CD4-positive, alpha-beta T cell (primary cell): ENCODE measurements around the gene OSBPL5. TPM values are rescaled to one million over a fixed set of nuclear protein-coding genes. Genes with fewer than 3 reads are reported as not detected.

Experiments
- ATAC-seq: fragments of 200-7000 bp; cut with Tn5 transposase; one replicate; pipeline ENCODE4 v1.10.0; 2022; ENCODE audit warnings: mild to moderate bottlenecking; ENCODE audit not compliant: poor library complexity
- CTCF ChIA-PET: fragments of 350-600 bp; sonication (Branson Sonifier 250); formaldehyde crosslinking; loops from one replicate; lab custom pipeline; 2021; ENCODE audit warnings: antibody characterized with exemption, inconsistent platforms; lab: Charles Lee
- POLR2A ChIA-PET: fragments of 350-600 bp; sonication (Branson Sonifier 250); formaldehyde crosslinking; loops from one replicate; lab custom pipeline; 2021; ENCODE audit warnings: antibody characterized with exemption, inconsistent platforms; lab: Charles Lee
- DNase-seq, 14 experiments: peaks; one replicate each; pipeline ENCODE4 v3.0.0-alpha.2; 2013 to 2020; ENCODE audit warnings: mixed read lengths in 2 of 14
- H3K27ac ChIP-seq, 2 donors: one replicate each; pipeline versions ENCODE4 v1.5.1 to v1.7.0; 2013; ENCODE audit warnings: low read length in 2 of 2, low read depth in 1 of 2, mild to moderate bottlenecking in 1 of 2
- H3K27me3 ChIP-seq, 2 experiments: 1 replicate in 1 of 2; 2 replicates in 1 of 2; pipeline versions ENCODE4 v1.6.1 to v1.7.0; 2013; ENCODE audit warnings: low read length in 2 of 2, control low read depth in 1 of 2, mild to moderate bottlenecking in 1 of 2, moderate library complexity in 1 of 2; ENCODE audit not compliant: insufficient read depth in 2 of 2, control insufficient read depth in 1 of 2
- H3K36me3 ChIP-seq: one replicate; pipeline ENCODE4 v1.6.1; 2013; ENCODE audit warnings: low read length, control low read depth; ENCODE audit not compliant: insufficient read depth
- H3K4me1 ChIP-seq: one replicate; pipeline ENCODE4 v1.6.1; 2013; ENCODE audit warnings: low read length, control low read depth; ENCODE audit not compliant: insufficient read depth
- H3K4me3 ChIP-seq: one replicate; pipeline ENCODE4 v1.5.1; 2013; ENCODE audit warnings: mild to moderate bottlenecking, low read length, moderate library complexity
- H3K9me3 ChIP-seq, 2 experiments: 1 replicate in 1 of 2; 2 replicates in 1 of 2; pipeline versions ENCODE4 v1.6.1 to v1.7.0; 2013; ENCODE audit warnings: low read length in 2 of 2, mild to moderate bottlenecking in 2 of 2, control low read depth in 1 of 2, moderate library complexity in 1 of 2; ENCODE audit not compliant: control insufficient read depth in 1 of 2, insufficient read depth in 1 of 2
- H3K27ac Mint-ChIP-seq: one replicate; pipeline ENCODE4 v1.8.0; 2020; ENCODE audit warnings: mixed read lengths
- H3K27me3 Mint-ChIP-seq: one replicate; pipeline ENCODE4 v1.8.0; 2021; ENCODE audit warnings: mixed read lengths
- H3K36me3 Mint-ChIP-seq: one replicate; pipeline ENCODE4 v1.8.0; 2021; ENCODE audit warnings: low read depth, mixed read lengths
- H3K4me1 Mint-ChIP-seq: one replicate; pipeline ENCODE4 v1.8.0; 2021; ENCODE audit warnings: low read depth, mixed read lengths
- H3K4me3 Mint-ChIP-seq: one replicate; pipeline ENCODE4 v1.8.0; 2020; ENCODE audit warnings: mild to moderate bottlenecking, mixed read lengths
- H3K9me3 Mint-ChIP-seq: one replicate; pipeline ENCODE4 v1.8.0; 2020; ENCODE audit warnings: mixed read lengths
- intact Hi-C, 2 experiments: fragments of 100-400 bp; cut with DNase I in 1 of 2; cut with micrococcal nuclease in 1 of 2; formaldehyde crosslinking; loops; one replicate each; pipeline versions ENCODE4 v1.15.1 to v1.9.0; 2023 to 2025; cut with DNase I, micrococcal nuclease
- total RNA-seq, 174 experiments: library from RNA in 2 of 174; stranded (reverse) in 2 of 174; gene quantifications; one replicate each; pipeline ENCODE4 v1.2.3 and lab custom pipeline; 2021 to 2026
- TF ChIP-seq, protein P1 (sequence below): fragments of 200-600 bp; IDR thresholded peaks from one replicate; pipeline ENCODE4 v1.8.0; 2022; ENCODE audit warnings: antibody characterized with exemption, mild to moderate bottlenecking

The OSBPL5 gene
- total RNA-seq, 2 experiments from 2014 or later = 6.7 to 9.1 TPM

DNA sequence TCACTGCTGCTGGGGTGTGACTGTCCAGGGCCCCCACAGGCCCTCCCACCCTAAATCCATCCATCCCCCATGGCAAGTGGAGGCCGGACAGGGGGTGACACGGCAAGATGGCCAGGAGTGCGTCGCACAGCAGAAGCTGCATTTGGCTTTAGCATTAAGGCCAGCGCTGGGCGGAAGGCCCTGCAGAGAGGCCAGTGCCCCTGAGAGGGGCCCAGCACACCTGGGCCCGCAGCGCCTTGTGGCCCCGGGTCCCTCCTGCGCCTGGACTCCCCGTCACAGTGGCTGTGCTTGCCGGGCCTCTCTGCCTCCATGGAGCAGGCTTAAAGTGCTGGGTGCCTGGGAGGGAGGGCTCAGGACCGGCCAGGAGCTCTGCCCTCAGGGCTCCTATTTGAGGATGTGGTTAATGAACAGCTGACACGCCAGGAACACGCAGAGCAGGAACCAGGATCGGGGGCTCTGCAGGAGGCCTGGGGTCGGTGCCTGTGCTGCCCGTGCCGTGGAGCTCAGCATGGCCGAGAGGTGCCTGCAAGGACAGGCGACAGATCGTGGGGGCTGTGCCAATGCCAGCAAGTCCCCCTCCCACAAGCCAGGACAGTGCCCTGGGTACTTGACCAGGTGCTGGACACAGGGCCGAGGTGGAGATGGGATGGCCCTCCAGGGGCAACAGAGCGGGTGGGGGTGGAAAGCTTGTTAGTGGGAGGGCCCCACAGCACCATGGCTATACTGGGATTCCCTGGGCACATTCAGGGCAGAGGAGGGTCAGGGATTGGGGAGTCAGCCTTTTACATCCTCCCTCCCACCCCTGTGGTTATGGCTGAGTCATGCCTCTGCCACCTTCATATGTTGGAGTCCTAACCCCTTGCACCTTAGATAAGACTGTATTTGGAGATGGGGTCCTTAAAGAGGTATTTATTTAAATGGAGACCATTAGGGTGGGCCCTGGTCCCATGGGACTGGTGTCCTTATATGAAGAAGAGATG lies 77.0 kb downstream of the OSBPL5 start:
- no peaks in the 10 kb centered on the region for H3K9me3 Mint-ChIP-seq
- Histone ChIP-seq H3K9me3 (peaks cover 0 to 8% of the 10 kb centered on the region in 2 experiments), H3K36me3 (no peaks in the 10 kb centered on the region), H3K4me1 (peaks cover 6% of the 10 kb centered on the region), H3K27ac (no peak overlapping the region), H3K27me3 (no peaks in the 10 kb centered on the region), H3K4me3 (no peak overlapping the region)
- TF ChIP-seq, protein P1, sequence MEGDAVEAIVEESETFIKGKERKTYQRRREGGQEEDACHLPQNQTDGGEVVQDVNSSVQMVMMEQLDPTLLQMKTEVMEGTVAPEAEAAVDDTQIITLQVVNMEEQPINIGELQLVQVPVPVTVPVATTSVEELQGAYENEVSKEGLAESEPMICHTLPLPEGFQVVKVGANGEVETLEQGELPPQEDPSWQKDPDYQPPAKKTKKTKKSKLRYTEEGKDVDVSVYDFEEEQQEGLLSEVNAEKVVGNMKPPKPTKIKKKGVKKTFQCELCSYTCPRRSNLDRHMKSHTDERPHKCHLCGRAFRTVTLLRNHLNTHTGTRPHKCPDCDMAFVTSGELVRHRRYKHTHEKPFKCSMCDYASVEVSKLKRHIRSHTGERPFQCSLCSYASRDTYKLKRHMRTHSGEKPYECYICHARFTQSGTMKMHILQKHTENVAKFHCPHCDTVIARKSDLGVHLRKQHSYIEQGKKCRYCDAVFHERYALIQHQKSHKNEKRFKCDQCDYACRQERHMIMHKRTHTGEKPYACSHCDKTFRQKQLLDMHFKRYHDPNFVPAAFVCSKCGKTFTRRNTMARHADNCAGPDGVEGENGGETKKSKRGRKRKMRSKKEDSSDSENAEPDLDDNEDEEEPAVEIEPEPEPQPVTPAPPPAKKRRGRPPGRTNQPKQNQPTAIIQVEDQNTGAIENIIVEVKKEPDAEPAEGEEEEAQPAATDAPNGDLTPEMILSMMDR = no peak
- ChIA-PET POLR2A (no interaction called here), CTCF (no interaction called here)
- H3K27ac Mint-ChIP-seq = no peak overlapping the region
- no peaks in the 10 kb centered on the region for H3K36me3 Mint-ChIP-seq
- intact Hi-C loops = no loop called here
- H3K27me3 Mint-ChIP-seq = no peaks in the 10 kb centered on the region
- no peak for DNase-seq
- no peak overlapping the region for H3K4me3 Mint-ChIP-seq
- no peaks in the 10 kb centered on the region for H3K4me1 Mint-ChIP-seq
- no peak for ATAC-seq

DNA sequence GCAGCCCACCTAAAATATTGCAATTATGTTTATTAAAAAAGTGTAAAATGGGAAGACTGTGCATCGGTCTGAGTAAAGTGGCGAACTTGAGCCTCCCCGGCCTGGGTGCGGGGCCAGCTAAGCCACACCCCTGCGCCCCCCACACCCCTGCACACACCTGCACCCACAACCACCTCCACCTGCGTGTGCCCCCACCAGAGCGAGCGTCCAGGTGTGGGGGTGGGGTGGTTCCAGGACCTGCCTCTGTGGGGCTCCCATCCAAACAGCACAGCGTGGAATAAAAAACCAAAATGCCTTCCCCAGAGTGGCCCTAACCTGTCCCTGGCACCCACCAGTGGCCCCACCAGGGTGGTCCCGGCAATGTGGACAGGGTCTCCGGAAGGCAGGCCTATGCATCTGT lies 77.7 kb downstream of the OSBPL5 start:
- H3K4me1 Mint-ChIP-seq = no peaks in the 10 kb centered on the region
- no peak overlapping the region for H3K27ac Mint-ChIP-seq
- no peaks in the 10 kb centered on the region for H3K36me3 Mint-ChIP-seq
- H3K36me3 ChIP-seq = no peaks in the 10 kb centered on the region
- no peak overlapping the region for H3K4me3 ChIP-seq
- CTCF ChIA-PET = no interaction called here
- no peaks in the 10 kb centered on the region for H3K9me3 Mint-ChIP-seq
- DNase-seq (no peak), ATAC-seq (no peak)
- TF ChIP-seq, protein P1 = no peak
- peaks cover 6% of the 10 kb centered on the region for H3K4me1 ChIP-seq
- POLR2A ChIA-PET = no interaction called here
- H3K27me3 Mint-ChIP-seq = no peaks in the 10 kb centered on the region
- intact Hi-C loops = no loop called here
- peaks cover 0 to 3% of the 10 kb centered on the region in 2 experiments for H3K9me3 ChIP-seq
- H3K27ac ChIP-seq = no peak overlapping the region
- no peaks in the 10 kb centered on the region for H3K27me3 ChIP-seq
- no peak overlapping the region for H3K4me3 Mint-ChIP-seq

DNA sequence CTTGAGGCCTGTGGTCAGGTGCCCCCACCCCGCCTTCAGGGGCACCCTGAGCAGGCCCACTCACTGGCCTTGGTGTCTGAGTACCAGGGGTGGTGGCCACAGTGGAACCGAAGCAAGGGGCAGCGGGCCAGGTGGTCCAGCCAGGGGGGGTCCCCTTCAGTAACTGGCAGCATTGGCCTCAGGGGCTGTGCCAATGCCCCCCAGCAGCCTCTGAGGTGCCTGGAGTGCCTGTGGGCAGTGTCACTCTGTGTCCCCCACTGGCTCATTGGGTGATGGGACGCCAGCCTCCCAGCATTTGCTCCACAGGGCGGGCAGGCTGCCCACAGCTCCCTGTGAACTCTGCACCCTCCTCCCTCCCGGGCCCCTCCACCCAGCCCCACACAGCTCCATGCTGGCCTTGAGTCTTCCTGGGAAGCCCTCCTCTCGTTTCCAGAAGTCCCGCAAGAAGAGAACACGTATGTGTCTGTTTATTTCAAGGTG lies 78.4 kb downstream of the OSBPL5 start:
- CTCF ChIA-PET = no interaction called here
- no peaks in the 10 kb centered on the region for H3K27me3 Mint-ChIP-seq
- Histone ChIP-seq H3K4me1 (peaks cover 3% of the 10 kb centered on the region), H3K27me3 (no peaks in the 10 kb centered on the region), H3K27ac (no peak overlapping the region), H3K4me3 (no peak overlapping the region), H3K9me3 (no peaks in the 10 kb centered on the region), H3K36me3 (no peaks in the 10 kb centered on the region)
- no peak for DNase-seq
- TF ChIP-seq, protein P1 = no peak
- no peak overlapping the region for H3K4me3 Mint-ChIP-seq
- H3K27ac Mint-ChIP-seq = no peak overlapping the region
- POLR2A ChIA-PET = no interaction called here
- H3K9me3 Mint-ChIP-seq = no peaks in the 10 kb centered on the region
- ATAC-seq = no peak
- H3K36me3 Mint-ChIP-seq = no peaks in the 10 kb centered on the region
- intact Hi-C loops = no loop called here
- no peaks in the 10 kb centered on the region for H3K4me1 Mint-ChIP-seq
